Left hindlimb (tissue), 1 donor: ENCODE measurements around the gene RGS7.
A peak's percentile ranks its signal among the peaks of the same experiment; 100 is the strongest.

Source experiments
- DNase-seq: peaks from one replicate; pipeline ENCODE4 v3.0.0-alpha.2; 2018

RGS7 gene

GRCh38 chr1:241356519-241357365 is at the start of gene RGS7:
RGS7 (minus strand) TSS chr1:241357205.
- peak; percentile 70 for DNase-seq

GRCh38 chr1:241406421-241406820 is 49.4 kb upstream of the RGS7 start:
- DNase-seq: no peak

GRCh38 chr1:241401156-241401555 is 44.2 kb upstream of the RGS7 start:
- DNase-seq: no peak

- no peak for DNase-seq
Measured at GRCh38 chr1:241396747-241397681, 40.0 kb upstream of the RGS7 start.

GRCh38 chr1:241391926-241392710 is 35.1 kb upstream of the RGS7 start:
- no peak for DNase-seq

GRCh38 chr1:241390526-241390925 is 33.5 kb upstream of the RGS7 start:
- no peak for DNase-seq

- DNase-seq: no peak
Measured at GRCh38 chr1:241389400-241389799, 32.4 kb upstream of the RGS7 start.

GRCh38 chr1:241387216-241387615 is 30.2 kb upstream of the RGS7 start:
- DNase-seq: no peak

GRCh38 chr1:241376701-241377100 is 19.7 kb upstream of the RGS7 start:
- DNase-seq: no peak

- no peak for DNase-seq
Measured at GRCh38 chr1:241375886-241376285, 18.9 kb upstream of the RGS7 start.

- DNase-seq: no peak
Measured at GRCh38 chr1:241366196-241366595, 9.2 kb upstream of the RGS7 start.

GRCh38 chr1:241362350-241362749 is 5.3 kb upstream of the RGS7 start:
- no peak for DNase-seq

- DNase-seq: no peak
Measured at GRCh38 chr1:241357366-241358340, 648 bp upstream of the RGS7 start.

GRCh38 chr1:241356187-241356518 is 852 bp downstream of the RGS7 start:
- DNase-seq: no peak

GRCh38 chr1:241355311-241356010 is 1.5 kb downstream of the RGS7 start:
- DNase-seq: no peak

- no peak for DNase-seq
Measured at GRCh38 chr1:241352401-241352800, 4.6 kb downstream of the RGS7 start.

- no peak for DNase-seq
Measured at GRCh38 chr1:241351841-241352240, 5.2 kb downstream of the RGS7 start.

GRCh38 chr1:241343956-241344355 is 13.0 kb downstream of the RGS7 start:
- no peak for DNase-seq

GRCh38 chr1:241336335-241336734 is 20.7 kb downstream of the RGS7 start:
- no peak for DNase-seq

GRCh38 chr1:241332987-241333386 is 24.0 kb downstream of the RGS7 start:
- no peak for DNase-seq

- DNase-seq: no peak
Measured at GRCh38 chr1:241332037-241332409, 25.0 kb downstream of the RGS7 start.
